Parathyroid adenoma (tissue), 2 donors: Measurements from ENCODE around the gene CLOCK.

Experiments
- H2AFZ ChIP-seq: fragments of 300-600 bp; sonication (generic); one replicate; pipeline ENCODE4 v1.7.0; 2017; ENCODE audit warnings: antibody characterized with exemption, mild to moderate bottlenecking
- H3K27ac ChIP-seq: fragments of 300-600 bp; sonication (generic); one replicate; pipeline ENCODE4 v1.7.0; 2017
- H3K27me3 ChIP-seq: fragments of 300-600 bp; sonication (generic); one replicate; pipeline ENCODE4 v1.7.0; 2017; ENCODE audit warnings: low read length; ENCODE audit not compliant: control insufficient read depth, insufficient read depth
- H3K36me3 ChIP-seq: fragments of 300-600 bp; sonication (generic); one replicate; pipeline ENCODE4 v1.7.0; 2017; ENCODE audit warnings: low read length; ENCODE audit not compliant: control insufficient read depth, insufficient read depth
- H3K4me1 ChIP-seq: fragments of 300-600 bp; sonication (generic); one replicate; pipeline ENCODE4 v1.7.0; 2017; ENCODE audit warnings: control low read depth
- H3K4me2 ChIP-seq: fragments of 300-600 bp; sonication (generic); one replicate; pipeline ENCODE4 v1.7.0; 2017; ENCODE audit warnings: low read length
- H3K4me3 ChIP-seq: fragments of 300-600 bp; sonication (generic); one replicate; pipeline ENCODE4 v1.7.0; 2017; ENCODE audit warnings: low read depth, low read length
- H3K79me2 ChIP-seq: fragments of 300-600 bp; sonication (generic); one replicate; pipeline ENCODE4 v1.7.0; 2017; ENCODE audit warnings: control low read depth
- H3K9ac ChIP-seq: fragments of 300-600 bp; sonication (generic); one replicate; pipeline ENCODE4 v1.7.0; 2017; ENCODE audit warnings: mild to moderate bottlenecking
- H3K9me3 ChIP-seq: fragments of 300-600 bp; sonication (generic); one replicate; pipeline ENCODE4 v1.7.0; 2017; ENCODE audit warnings: low read length; ENCODE audit not compliant: control insufficient read depth
- CTCF ChIP-seq: fragments of 300-600 bp; sonication (generic); IDR thresholded peaks from one replicate; pipeline ENCODE4 v1.7.0; 2017; ENCODE audit warnings: antibody characterized with exemption, mild to moderate bottlenecking
- donor health status: primary hyperparathyroidism.

Gene CLOCK

GRCh38 chr4:55396308-55397125 lies 150.2 kb downstream of the CLOCK start:
- Histone ChIP-seq H3K9ac (peak overlapping the region; percentile 93), H3K27ac (peak overlapping the region; percentile 88), H3K4me3 (peak overlapping the region; percentile 77), H3K4me1 (peaks cover 3% of the 10 kb centered on the region), H3K9me3 (no peaks in the 10 kb centered on the region), H3K27me3 (no peaks in the 10 kb centered on the region), H3K79me2 (peaks cover 13% of the 10 kb centered on the region), H3K36me3 (no peaks in the 10 kb centered on the region), H2AFZ (peak overlapping the region; percentile 89), H3K4me2 (peak overlapping the region; percentile 95)
- TF ChIP-seq CTCF = no peak

- H3K9me3 ChIP-seq = no peaks in the 10 kb centered on the region
- no peak for TF ChIP-seq CTCF
- H3K9ac ChIP-seq = peak within 1 kb of the TSS; percentile 93
- H3K4me3 ChIP-seq = peak within 1 kb of the TSS; percentile 77
- H2AFZ ChIP-seq = peak within 1 kb of the TSS; percentile 89
- H3K27ac ChIP-seq = peak within 1 kb of the TSS; percentile 88
- no peaks in the 10 kb centered on the region for H3K36me3 ChIP-seq
- H3K79me2 ChIP-seq = peaks cover 11% of the 10 kb centered on the region
- peaks cover 3% of the 10 kb centered on the region for H3K4me1 ChIP-seq
- peak within 1 kb of the TSS; percentile 95 for H3K4me2 ChIP-seq
- H3K27me3 ChIP-seq = no peaks in the 10 kb centered on the region
These were observed 151.0 kb downstream of the CLOCK start, which contains the start of gene TMEM165 for GRCh38 chr4:55395529-55396307. Gene TMEM165, plus strand, starts transcription at chr4:55395957. Its CDS starts 233 bp downstream, at chr4:55396190.

- Histone ChIP-seq H3K4me1 (peaks cover 3% of the 10 kb centered on the region), H3K4me3 (peak overlapping the region; percentile 77), H3K9me3 (no peaks in the 10 kb centered on the region), H3K9ac (no peak overlapping the region), H3K27me3 (no peaks in the 10 kb centered on the region), H3K79me2 (peaks cover 8% of the 10 kb centered on the region), H3K36me3 (no peaks in the 10 kb centered on the region), H3K4me2 (peak overlapping the region; percentile 84), H3K27ac (peak overlapping the region; percentile 88), H2AFZ (peak overlapping the region; percentile 89)
- TF ChIP-seq CTCF = no peak
These were observed 151.5 kb downstream of the CLOCK start for GRCh38 chr4:55395218-55395528.

GRCh38 chr4:55393461-55394320 lies 153.0 kb downstream of the CLOCK start:
- Histone ChIP-seq H3K9me3 (no peaks in the 10 kb centered on the region), H2AFZ (no peak overlapping the region), H3K4me1 (peaks cover 3% of the 10 kb centered on the region), H3K4me2 (no peak overlapping the region), H3K4me3 (no peak overlapping the region), H3K27me3 (no peaks in the 10 kb centered on the region), H3K36me3 (no peaks in the 10 kb centered on the region), H3K9ac (no peak overlapping the region), H3K27ac (no peak overlapping the region), H3K79me2 (peaks cover 3% of the 10 kb centered on the region)
- no peak for TF ChIP-seq CTCF
